ENCODE measurements around the gene NDUFB10.

- TF ChIP-seq, protein P1, sequence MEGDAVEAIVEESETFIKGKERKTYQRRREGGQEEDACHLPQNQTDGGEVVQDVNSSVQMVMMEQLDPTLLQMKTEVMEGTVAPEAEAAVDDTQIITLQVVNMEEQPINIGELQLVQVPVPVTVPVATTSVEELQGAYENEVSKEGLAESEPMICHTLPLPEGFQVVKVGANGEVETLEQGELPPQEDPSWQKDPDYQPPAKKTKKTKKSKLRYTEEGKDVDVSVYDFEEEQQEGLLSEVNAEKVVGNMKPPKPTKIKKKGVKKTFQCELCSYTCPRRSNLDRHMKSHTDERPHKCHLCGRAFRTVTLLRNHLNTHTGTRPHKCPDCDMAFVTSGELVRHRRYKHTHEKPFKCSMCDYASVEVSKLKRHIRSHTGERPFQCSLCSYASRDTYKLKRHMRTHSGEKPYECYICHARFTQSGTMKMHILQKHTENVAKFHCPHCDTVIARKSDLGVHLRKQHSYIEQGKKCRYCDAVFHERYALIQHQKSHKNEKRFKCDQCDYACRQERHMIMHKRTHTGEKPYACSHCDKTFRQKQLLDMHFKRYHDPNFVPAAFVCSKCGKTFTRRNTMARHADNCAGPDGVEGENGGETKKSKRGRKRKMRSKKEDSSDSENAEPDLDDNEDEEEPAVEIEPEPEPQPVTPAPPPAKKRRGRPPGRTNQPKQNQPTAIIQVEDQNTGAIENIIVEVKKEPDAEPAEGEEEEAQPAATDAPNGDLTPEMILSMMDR (conservative IDR thresholded peaks at IDR 0.05 in 1 of 2, IDR thresholded peaks at IDR 0.05 in 1 of 2; ENCODE audit: low read depth in 1 of 2, low read length in 2 of 2) = no peak
- TF ChIP-seq EZH2 (IDR thresholded peaks at IDR 0.05; ENCODE audit: low read length, missing control alignments) = no peak
These were observed 14.3 kb downstream of the NDUFB10 start for GRCh38 chr16:1973461-1974156.
